ENCODE results near the gene CLDN14.

The CLDN14 gene

GRCh38 chr21:36466061-36466511 lies 13.8 kb downstream of the CLDN14 start:
- no peak for DNase-seq

DNA sequence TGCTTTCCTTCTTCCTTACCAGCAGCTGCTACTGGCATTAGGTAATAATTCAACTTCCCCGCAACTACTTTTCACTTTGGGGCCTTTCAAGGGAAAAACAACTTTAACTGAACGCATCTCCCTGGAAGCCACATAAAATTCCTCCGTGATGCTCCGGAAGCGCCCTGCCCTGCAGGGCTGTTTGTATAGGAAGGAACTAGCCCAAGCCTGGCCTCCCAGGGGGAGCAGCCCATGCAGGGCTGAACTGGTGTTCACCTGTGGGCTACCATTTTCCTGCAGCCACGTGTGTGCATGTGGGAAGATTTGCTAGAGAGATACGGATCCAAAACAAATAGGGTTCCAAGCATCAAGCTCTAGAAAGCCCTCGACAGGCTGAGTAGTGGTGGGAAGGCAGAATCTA lies 14.4 kb downstream of the CLDN14 start:
- no peak for DNase-seq

DNA sequence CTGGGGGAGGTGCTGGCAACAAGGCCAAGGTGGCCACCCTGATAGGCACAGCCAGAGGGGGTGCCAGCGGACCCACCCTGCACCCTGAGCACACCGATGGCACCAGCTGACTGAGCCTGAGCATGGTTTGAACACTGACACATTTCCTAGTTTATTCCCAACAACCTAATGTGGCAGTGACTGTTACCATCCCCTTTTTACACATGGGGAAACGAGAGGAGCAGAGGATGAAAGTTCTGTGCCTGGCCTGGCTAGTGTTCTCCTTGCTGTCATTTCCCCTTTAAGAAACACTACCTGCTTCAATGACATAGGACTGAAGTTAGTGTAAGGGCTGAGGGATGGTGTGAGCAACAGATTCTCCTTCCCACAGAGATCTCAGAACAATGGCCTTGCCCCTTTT lies 15.3 kb downstream of the CLDN14 start:
- DNase-seq = no peak

DNA sequence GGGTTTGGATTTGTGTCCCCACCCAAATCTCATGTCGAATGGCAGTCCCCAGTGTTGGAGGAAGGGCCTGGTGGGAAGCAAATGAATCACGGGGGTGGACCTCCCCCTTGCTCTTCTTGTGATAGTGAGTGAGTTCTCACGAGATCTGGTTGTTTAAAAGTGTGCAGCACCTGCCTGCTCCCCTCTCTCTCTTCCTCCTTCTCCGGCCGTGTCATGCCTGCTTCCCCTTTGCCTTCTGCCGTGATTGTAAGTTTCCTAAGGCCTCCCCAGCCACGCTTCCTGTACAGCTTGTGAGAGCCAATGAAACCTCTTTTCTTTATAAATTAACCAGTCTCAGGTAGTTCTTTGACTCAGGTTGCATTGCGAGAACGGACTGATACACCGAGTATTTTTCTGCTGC lies 15.9 kb downstream of the CLDN14 start:
- no peak for DNase-seq

- no peak for DNase-seq
These were observed 16.7 kb downstream of the CLDN14 start for GRCh38 chr21:36463204-36463603.

GRCh38 chr21:36461918-36462486 lies 17.9 kb downstream of the CLDN14 start:
- DNase-seq = no peak

GRCh38 chr21:36461277-36461917 lies 18.5 kb downstream of the CLDN14 start:
- no peak for DNase-seq

DNA sequence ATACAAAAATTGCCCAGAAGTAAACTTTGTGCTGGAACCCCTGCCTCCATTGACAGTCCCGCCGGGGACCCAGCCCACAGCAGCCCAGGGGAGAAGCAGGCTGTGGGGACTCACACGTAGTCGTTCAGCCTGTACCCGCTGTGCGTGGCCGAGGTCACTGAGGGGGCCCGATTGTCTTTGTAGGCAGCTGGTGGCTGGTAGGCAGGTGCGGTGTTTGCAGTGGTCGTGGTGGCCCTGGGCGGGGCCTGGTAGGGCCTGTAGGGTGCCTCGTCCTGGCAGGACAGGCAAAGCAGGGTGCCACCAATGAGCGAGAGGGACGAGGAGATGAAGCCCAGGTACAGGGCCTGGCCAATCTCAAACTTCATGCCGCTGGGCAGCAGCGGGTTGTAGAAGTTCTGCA lies 19.1 kb downstream of the CLDN14 start:
- DNase-seq = no peak

- DNase-seq = no peak
These were observed 20.8 kb downstream of the CLDN14 start for GRCh38 chr21:36459098-36459497.

- DNase-seq = no peak
These were observed 23.1 kb downstream of the CLDN14 start for GRCh38 chr21:36456729-36457414.

GRCh38 chr21:36454706-36455105 lies 25.2 kb downstream of the CLDN14 start:
- no peak for DNase-seq

GRCh38 chr21:36454093-36454531 lies 25.8 kb downstream of the CLDN14 start:
- no peak for DNase-seq

- no peak for DNase-seq
These were observed 27.6 kb downstream of the CLDN14 start for GRCh38 chr21:36452281-36452825.

DNA sequence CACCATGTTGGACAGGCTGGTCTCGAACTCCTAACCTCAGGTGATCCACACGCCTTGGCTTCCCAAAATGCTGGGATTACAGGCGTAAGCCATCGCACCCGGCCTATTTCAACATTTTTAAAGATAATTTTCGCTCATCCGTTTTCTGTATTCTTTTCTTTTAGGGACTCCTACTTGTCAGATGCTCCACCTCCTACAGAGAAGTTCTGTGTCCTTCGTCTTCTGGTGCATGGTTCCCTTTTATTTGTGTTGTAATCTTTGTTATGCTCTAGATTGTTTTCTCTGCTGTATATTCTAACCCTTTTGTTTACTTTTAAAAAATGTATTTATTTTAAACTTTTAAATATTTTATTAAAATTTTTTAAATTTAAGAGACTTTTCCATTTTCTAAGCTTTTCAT lies 28.4 kb downstream of the CLDN14 start:
- DNase-seq = no peak

- no peak for DNase-seq
These were observed 29.4 kb downstream of the CLDN14 start for GRCh38 chr21:36450511-36450910.

GRCh38 chr21:36446301-36446700 lies 33.6 kb downstream of the CLDN14 start:
- DNase-seq = no peak

- no peak for DNase-seq
These were observed 38.2 kb downstream of the CLDN14 start for GRCh38 chr21:36441715-36442114.

DNA sequence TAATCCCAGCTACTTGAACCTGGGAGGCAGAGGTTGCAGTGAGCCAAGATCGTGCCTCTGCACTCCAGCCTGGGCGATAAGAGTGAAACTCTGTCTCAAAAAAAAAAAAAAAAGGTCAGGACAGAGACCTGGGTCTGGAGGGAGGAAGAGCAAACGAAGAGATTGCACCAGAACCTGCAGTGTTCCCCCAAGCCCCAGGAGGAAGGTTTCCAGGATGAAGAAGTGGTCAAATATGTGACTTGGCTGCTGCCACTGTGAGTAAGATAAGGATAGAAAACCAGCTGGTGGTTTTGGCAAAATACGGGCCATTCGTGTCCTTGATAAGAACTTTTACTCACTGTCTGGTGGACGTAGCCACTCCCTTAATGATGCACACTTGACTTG lies 42.2 kb downstream of the CLDN14 start:
- peak; percentile 11 for DNase-seq

- no peak for DNase-seq
These were observed 42.8 kb downstream of the CLDN14 start for GRCh38 chr21:36436829-36437744.

DNA sequence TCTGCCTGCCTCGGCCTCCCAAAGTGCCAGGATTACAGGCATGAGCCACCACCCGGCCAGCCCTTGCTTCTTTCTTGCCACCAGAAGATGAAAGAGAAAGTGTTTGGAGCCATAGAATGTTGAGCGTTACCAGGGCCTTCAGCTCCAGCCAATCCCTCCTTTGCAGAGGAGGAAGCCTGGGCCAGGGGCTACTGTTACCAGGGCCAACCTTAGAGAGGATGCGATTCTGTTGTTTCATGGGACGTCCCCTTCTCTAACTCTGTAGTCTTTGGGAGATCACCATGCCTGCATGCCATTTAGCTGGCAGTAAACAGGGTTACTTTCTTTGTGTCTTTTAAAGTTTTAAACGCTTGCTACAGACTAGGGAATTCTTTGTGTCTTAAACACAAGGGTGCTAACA lies 45.8 kb downstream of the CLDN14 start:
- no peak for DNase-seq

DNA sequence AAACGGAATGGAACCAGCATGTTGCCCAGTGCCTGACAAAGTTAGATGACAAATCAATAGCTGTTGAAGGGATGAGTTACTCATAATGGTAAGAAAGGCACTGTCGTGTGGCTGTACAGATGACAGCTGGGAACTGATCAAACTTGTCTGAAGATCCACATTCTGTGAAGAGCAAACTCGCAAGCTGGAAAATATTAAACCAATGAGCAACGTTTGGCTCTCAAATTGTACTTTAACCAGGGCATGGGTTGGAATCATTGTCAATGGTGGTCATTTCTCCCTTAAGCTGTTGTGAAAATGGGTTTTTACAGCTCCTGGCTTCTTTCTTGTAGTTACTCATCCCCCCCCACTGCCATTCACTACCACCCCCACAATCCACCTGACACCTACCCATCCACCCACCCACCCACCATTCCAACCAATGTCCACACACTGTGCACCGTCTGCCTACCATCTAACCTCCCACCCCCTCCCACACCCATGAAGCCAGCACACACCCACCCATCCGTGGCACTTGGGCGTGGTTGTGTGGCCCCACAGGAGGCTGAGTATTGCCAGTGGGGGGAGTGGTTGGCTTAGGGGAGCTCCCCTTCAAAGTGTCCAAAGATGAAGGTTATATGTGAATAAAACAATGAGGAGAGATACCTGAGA lies 46.7 kb downstream of the CLDN14 start:
- DNase-seq = no peak

DNA sequence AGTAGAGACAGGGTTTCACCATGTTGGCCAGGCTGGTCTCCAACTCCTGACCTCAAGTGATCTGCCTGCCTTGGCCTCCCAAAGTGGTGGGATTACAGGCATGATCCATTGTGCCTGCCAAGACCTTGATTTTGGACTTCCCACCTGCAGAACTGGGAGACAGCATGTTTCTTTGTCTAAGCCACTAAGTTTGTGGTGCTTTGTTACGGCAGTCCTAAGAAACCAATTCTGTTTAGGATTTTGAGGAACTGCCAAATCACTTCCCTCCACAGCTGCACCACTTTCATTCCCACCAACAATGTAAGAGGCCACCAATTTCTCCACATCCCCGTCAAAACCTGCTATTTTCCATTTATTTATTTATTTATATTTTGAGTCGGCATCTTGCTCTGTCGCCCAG lies 48.7 kb downstream of the CLDN14 start:
- DNase-seq = peak; percentile 10

Data from GDM1 (cell line).